ENCODE data around the gene ITGB5.

GRCh38 chr3:124783696-124784095 is 103.5 kb downstream of the ITGB5 start:
- TF ChIP-seq, protein P1, sequence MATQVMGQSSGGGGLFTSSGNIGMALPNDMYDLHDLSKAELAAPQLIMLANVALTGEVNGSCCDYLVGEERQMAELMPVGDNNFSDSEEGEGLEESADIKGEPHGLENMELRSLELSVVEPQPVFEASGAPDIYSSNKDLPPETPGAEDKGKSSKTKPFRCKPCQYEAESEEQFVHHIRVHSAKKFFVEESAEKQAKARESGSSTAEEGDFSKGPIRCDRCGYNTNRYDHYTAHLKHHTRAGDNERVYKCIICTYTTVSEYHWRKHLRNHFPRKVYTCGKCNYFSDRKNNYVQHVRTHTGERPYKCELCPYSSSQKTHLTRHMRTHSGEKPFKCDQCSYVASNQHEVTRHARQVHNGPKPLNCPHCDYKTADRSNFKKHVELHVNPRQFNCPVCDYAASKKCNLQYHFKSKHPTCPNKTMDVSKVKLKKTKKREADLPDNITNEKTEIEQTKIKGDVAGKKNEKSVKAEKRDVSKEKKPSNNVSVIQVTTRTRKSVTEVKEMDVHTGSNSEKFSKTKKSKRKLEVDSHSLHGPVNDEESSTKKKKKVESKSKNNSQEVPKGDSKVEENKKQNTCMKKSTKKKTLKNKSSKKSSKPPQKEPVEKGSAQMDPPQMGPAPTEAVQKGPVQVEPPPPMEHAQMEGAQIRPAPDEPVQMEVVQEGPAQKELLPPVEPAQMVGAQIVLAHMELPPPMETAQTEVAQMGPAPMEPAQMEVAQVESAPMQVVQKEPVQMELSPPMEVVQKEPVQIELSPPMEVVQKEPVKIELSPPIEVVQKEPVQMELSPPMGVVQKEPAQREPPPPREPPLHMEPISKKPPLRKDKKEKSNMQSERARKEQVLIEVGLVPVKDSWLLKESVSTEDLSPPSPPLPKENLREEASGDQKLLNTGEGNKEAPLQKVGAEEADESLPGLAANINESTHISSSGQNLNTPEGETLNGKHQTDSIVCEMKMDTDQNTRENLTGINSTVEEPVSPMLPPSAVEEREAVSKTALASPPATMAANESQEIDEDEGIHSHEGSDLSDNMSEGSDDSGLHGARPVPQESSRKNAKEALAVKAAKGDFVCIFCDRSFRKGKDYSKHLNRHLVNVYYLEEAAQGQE (IDR thresholded peaks at IDR 0.05) = no peak
- no peak for TF ChIP-seq GABPA (IDR thresholded peaks at IDR 0.05 in 1 of 2, conservative IDR thresholded peaks at IDR 0.05 in 1 of 2)
- TF ChIP-seq, protein P2, sequence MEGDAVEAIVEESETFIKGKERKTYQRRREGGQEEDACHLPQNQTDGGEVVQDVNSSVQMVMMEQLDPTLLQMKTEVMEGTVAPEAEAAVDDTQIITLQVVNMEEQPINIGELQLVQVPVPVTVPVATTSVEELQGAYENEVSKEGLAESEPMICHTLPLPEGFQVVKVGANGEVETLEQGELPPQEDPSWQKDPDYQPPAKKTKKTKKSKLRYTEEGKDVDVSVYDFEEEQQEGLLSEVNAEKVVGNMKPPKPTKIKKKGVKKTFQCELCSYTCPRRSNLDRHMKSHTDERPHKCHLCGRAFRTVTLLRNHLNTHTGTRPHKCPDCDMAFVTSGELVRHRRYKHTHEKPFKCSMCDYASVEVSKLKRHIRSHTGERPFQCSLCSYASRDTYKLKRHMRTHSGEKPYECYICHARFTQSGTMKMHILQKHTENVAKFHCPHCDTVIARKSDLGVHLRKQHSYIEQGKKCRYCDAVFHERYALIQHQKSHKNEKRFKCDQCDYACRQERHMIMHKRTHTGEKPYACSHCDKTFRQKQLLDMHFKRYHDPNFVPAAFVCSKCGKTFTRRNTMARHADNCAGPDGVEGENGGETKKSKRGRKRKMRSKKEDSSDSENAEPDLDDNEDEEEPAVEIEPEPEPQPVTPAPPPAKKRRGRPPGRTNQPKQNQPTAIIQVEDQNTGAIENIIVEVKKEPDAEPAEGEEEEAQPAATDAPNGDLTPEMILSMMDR (IDR thresholded peaks at IDR 0.05; ENCODE audit: low read depth, low read length, missing input control) = no peak
- TF ChIP-seq NR2F2 (IDR thresholded peaks at IDR 0.05) = no peak
- TF ChIP-seq MAX (IDR thresholded peaks at IDR 0.05) = no peak
- TF ChIP-seq, protein P3, sequence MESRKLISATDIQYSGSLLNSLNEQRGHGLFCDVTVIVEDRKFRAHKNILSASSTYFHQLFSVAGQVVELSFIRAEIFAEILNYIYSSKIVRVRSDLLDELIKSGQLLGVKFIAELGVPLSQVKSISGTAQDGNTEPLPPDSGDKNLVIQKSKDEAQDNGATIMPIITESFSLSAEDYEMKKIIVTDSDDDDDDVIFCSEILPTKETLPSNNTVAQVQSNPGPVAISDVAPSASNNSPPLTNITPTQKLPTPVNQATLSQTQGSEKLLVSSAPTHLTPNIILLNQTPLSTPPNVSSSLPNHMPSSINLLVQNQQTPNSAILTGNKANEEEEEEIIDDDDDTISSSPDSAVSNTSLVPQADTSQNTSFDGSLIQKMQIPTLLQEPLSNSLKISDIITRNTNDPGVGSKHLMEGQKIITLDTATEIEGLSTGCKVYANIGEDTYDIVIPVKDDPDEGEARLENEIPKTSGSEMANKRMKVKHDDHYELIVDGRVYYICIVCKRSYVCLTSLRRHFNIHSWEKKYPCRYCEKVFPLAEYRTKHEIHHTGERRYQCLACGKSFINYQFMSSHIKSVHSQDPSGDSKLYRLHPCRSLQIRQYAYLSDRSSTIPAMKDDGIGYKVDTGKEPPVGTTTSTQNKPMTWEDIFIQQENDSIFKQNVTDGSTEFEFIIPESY (IDR thresholded peaks at IDR 0.05) = no peak
- TF ChIP-seq JUND (IDR thresholded peaks at IDR 0.05) = no peak
- no peak for TF ChIP-seq HNF4A (conservative IDR thresholded peaks at IDR 0.05)
- TF ChIP-seq YY1 (IDR thresholded peaks at IDR 0.05) = no peak
- no peak for TF ChIP-seq RAD21 (IDR thresholded peaks at IDR 0.05)
- TF ChIP-seq ATF3 (IDR thresholded peaks at IDR 0.05) = no peak

All from liver (tissue), 3 donors.